KG1 (cell line): ENCODE data around the gene HECTD3.
"Not testable (repeated sequence)": the region's sequence is repeated elsewhere in the genome, so short reads cannot be mapped to it uniquely, and the experiment has no call there.

Experiments
- DNase-seq: peaks from one replicate; lab custom pipeline; 2025; lab: John Stamatoyannopoulos, UW

The HECTD3 gene

GRCh38 chr1:44988531-44989156, 22.5 kb downstream of the HECTD3 start:
- no peak for DNase-seq

GRCh38 chr1:44985747-44986359, 25.3 kb downstream of the HECTD3 start:
- no peak for DNase-seq

- not testable (repeated sequence) for DNase-seq
Observed at GRCh38 chr1:44977372-44977771, 33.8 kb downstream of the HECTD3 start.

GRCh38 chr1:44976252-44976651, 34.9 kb downstream of the HECTD3 start:
- DNase-seq = no peak

- DNase-seq = no peak
Observed at GRCh38 chr1:44973645-44974044, 37.5 kb downstream of the HECTD3 start.

GRCh38 chr1:44970317-44970716, 40.8 kb downstream of the HECTD3 start:
- DNase-seq = no peak

GRCh38 chr1:44964396-44964795, 46.7 kb downstream of the HECTD3 start:
- DNase-seq = no peak

- DNase-seq = no peak
Observed at GRCh38 chr1:44962729-44963128, 48.4 kb downstream of the HECTD3 start.

GRCh38 chr1:44962022-44962421, 49.1 kb downstream of the HECTD3 start:
- DNase-seq = not testable (repeated sequence)

GRCh38 chr1:44957566-44957965, 53.6 kb downstream of the HECTD3 start:
- not testable (repeated sequence) for DNase-seq

GRCh38 chr1:44956077-44956476, 55.0 kb downstream of the HECTD3 start:
- DNase-seq = not testable (repeated sequence)
